Mesenchymal stem cell (in vitro differentiated cells and primary cell): Measurements from ENCODE around the gene TSPAN6.
A peak's percentile ranks its signal among the peaks of the same experiment; 100 is the strongest.

Source experiments
- DNase-seq: peaks from one replicate; pipeline ENCODE4 v3.0.0-alpha.2; 2013
- H2AFZ ChIP-seq: one replicate; pipeline ENCODE4 v1.6.1; 2013; ENCODE audit warnings: low read depth, mild to moderate bottlenecking, control low read depth, inconsistent platforms, low read length, moderate library complexity
- H2AK5ac ChIP-seq: 2 replicates; pipeline ENCODE4 v1.6.1; 2013; ENCODE audit warnings: low read length, moderate library complexity, mild to moderate bottlenecking, inconsistent platforms; ENCODE audit not compliant: severe bottlenecking
- H2BK120ac ChIP-seq: one replicate; pipeline ENCODE4 v1.6.1; 2013; ENCODE audit warnings: low read depth, mild to moderate bottlenecking, inconsistent platforms, low read length, moderate library complexity
- H2BK12ac ChIP-seq, 2 experiments: one replicate each; pipeline ENCODE4 v1.6.1; 2013; ENCODE audit warnings: inconsistent platforms in 2 of 2, low read length in 2 of 2, mild to moderate bottlenecking in 2 of 2, moderate library complexity in 2 of 2, control low read depth in 1 of 2
- H2BK15ac ChIP-seq: one replicate; pipeline ENCODE4 v1.6.1; 2013; ENCODE audit warnings: mild to moderate bottlenecking, low read depth, inconsistent platforms; ENCODE audit not compliant: poor library complexity, severe bottlenecking
- H2BK5ac ChIP-seq: 2 replicates; pipeline ENCODE4 v1.6.1; 2013; ENCODE audit warnings: low read depth, mild to moderate bottlenecking, low read length, control low read depth, inconsistent platforms; ENCODE audit not compliant: poor library complexity, severe bottlenecking
- H3K14ac ChIP-seq, 2 experiments: one replicate each; pipeline ENCODE4 v1.6.1; 2013; ENCODE audit warnings: inconsistent platforms in 2 of 2, low read length in 2 of 2, control low read depth in 1 of 2, mild to moderate bottlenecking in 1 of 2, moderate library complexity in 1 of 2
- H3K18ac ChIP-seq, 2 experiments: one replicate each; pipeline ENCODE4 v1.6.1; 2013; ENCODE audit warnings: inconsistent platforms in 2 of 2, low read length in 2 of 2, control low read depth in 1 of 2, low read depth in 1 of 2, mild to moderate bottlenecking in 1 of 2
- H3K23ac ChIP-seq, 2 experiments: one replicate each; pipeline ENCODE4 v1.6.1; 2013; ENCODE audit warnings: inconsistent platforms in 2 of 2, low read length in 2 of 2, mild to moderate bottlenecking in 2 of 2, moderate library complexity in 2 of 2, control low read depth in 1 of 2
- H3K27ac ChIP-seq: 2 replicates; pipeline ENCODE4 v1.5.1; 2013; ENCODE audit warnings: mild to moderate bottlenecking, moderate library complexity, low read length, control low read depth, inconsistent platforms; ENCODE audit not compliant: poor library complexity, severe bottlenecking
- H3K27me3 ChIP-seq, 2 experiments: 2 replicates each; pipeline versions ENCODE4 v1.6.1 to v1.7.0; 2013; ENCODE audit warnings: low read length in 2 of 2, mild to moderate bottlenecking in 2 of 2, moderate library complexity in 2 of 2, control low read depth in 1 of 2, inconsistent platforms in 1 of 2; ENCODE audit not compliant: control insufficient read depth in 1 of 2, insufficient read depth in 1 of 2
- H3K36me3 ChIP-seq, 2 experiments: 2 replicates each; pipeline versions ENCODE4 v1.6.1 to v1.7.0; 2013; ENCODE audit warnings: low read length in 2 of 2, control low read depth in 1 of 2, inconsistent platforms in 1 of 2, low read depth in 1 of 2, mild to moderate bottlenecking in 1 of 2; ENCODE audit not compliant: insufficient read depth in 2 of 2, control insufficient read depth in 1 of 2
- H3K4ac ChIP-seq, 2 experiments: one replicate each; pipeline ENCODE4 v1.6.1; 2013; ENCODE audit warnings: inconsistent platforms in 2 of 2, low read length in 2 of 2, mild to moderate bottlenecking in 2 of 2, moderate library complexity in 2 of 2, control low read depth in 1 of 2, low read depth in 1 of 2
- H3K4me1 ChIP-seq: 2 replicates; pipeline ENCODE4 v1.6.1; 2013; ENCODE audit warnings: low read depth, low read length, control low read depth; ENCODE audit not compliant: control insufficient read depth, insufficient read depth
- H3K4me2 ChIP-seq: 2 replicates; pipeline ENCODE4 v1.6.1; 2013; ENCODE audit warnings: low read length, mild to moderate bottlenecking, inconsistent platforms; ENCODE audit not compliant: poor library complexity, severe bottlenecking
- H3K4me3 ChIP-seq, 2 experiments: 2 replicates each; pipeline versions ENCODE4 v1.5.1 to v1.7.0; 2013; ENCODE audit warnings: low read length in 2 of 2, mild to moderate bottlenecking in 2 of 2, control low read depth in 1 of 2, low read depth in 1 of 2; ENCODE audit not compliant: insufficient read depth in 1 of 2
- H3K79me1 ChIP-seq: replicated peaks from 2 replicates; pipeline ENCODE4 v1.6.1; 2013; ENCODE audit warnings: mild to moderate bottlenecking, control low read depth, low read length, inconsistent platforms; ENCODE audit not compliant: poor library complexity, severe bottlenecking
- H3K9ac ChIP-seq: 2 replicates; pipeline ENCODE4 v1.7.0; 2013; ENCODE audit warnings: mild to moderate bottlenecking, low read length, moderate library complexity
- H3K9me3 ChIP-seq: 2 replicates; pipeline ENCODE4 v1.7.0; 2013; ENCODE audit warnings: mild to moderate bottlenecking, low read length; ENCODE audit not compliant: control insufficient read depth
- H4K8ac ChIP-seq: one replicate; pipeline ENCODE4 v1.6.1; 2013; ENCODE audit warnings: inconsistent platforms, mild to moderate bottlenecking, low read length, moderate library complexity
- H4K91ac ChIP-seq: one replicate; pipeline ENCODE4 v1.6.1; 2013; ENCODE audit warnings: mild to moderate bottlenecking, low read length, inconsistent platforms
- WGBS: methylation state at CpG from one replicate; pipeline ENCODE4 v1.1.7; 2013; ENCODE audit warnings: mixed read lengths; 5-methylcytosine and 5-hydroxymethylcytosine counted together

TSPAN6 gene

DNA sequence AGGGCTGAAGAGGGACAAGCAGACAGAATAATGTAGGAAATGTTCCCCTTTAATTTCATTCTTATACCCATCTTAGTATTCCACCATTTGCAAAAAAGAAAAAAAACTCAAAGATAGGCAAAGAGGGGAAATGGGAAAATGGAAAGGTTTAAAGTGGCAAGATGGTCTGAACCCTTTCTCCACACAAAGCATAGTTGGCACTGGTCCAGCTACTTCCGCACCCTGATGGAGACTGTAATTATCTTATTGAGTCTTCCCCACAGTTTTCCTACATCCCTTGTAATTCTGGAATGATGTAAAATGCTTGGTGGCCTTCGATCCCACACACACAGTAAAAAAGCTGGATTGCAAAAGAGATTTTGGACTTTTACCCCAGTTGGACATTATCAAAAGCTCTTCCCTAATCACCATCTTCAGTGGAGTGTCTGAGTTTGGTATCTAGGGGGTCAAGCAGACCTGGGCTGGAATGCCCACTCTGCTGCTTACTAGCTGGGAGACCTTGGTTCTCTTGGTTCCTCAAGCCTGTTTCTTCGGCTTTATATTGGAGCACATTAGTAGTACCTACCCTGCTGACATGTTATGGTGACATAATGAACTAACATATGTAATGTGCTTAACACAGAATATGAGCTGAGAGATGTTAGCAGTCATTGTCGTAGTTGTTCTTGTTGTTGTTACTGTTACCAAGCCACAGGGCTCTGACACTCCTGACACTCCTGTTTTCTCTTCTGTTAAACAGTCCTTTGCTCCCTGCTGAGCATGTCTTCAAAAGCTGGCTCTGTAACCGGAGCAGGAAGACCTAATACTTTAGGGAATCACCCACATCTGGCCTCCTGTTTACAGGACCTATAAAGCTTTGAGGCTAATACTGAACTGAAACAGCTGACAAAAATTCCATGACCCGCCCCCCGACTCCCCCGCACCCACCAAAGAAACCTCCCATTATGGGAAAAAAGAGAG lies 12.1 kb upstream of the TSPAN6 start:
- H2BK5ac ChIP-seq = peak overlapping the region; percentile 5
- H3K27me3 ChIP-seq = peaks cover 0 to 15% of the 10 kb centered on the region in 2 experiments
- no peak overlapping the region for H3K14ac ChIP-seq
- peak; percentile 96 for DNase-seq
- WGBS = 0% methylated on average over 2 of the region's 8 CpGs
- H3K4me1 ChIP-seq = peaks cover 7% of the 10 kb centered on the region
- no peak overlapping the region for H2AFZ ChIP-seq
- H4K91ac ChIP-seq = no peak overlapping the region
- H3K23ac ChIP-seq = no peak overlapping the region
- no peak overlapping the region for H2BK12ac ChIP-seq
- peak overlapping the region in 1 of 2 experiments; percentile 83 for H3K4me3 ChIP-seq
- peak overlapping the region; percentile 19 for H2BK120ac ChIP-seq
- no peaks in the 10 kb centered on the region for H3K79me1 ChIP-seq
- no peak overlapping the region for H3K4me2 ChIP-seq
- H2BK15ac ChIP-seq = no peak overlapping the region
- H3K18ac ChIP-seq = peak overlapping the region; percentile 57 to 83
- H3K27ac ChIP-seq = peak overlapping the region; percentile 96
- peak overlapping the region; percentile 91 for H2AK5ac ChIP-seq
- peak overlapping the region; percentile 87 for H4K8ac ChIP-seq
- H3K9ac ChIP-seq = peak overlapping the region; percentile 94
- no peaks in the 10 kb centered on the region for H3K9me3 ChIP-seq
- peak overlapping the region; percentile 46 to 50 for H3K4ac ChIP-seq
- peaks cover 0 to 30% of the 10 kb centered on the region in 2 experiments for H3K36me3 ChIP-seq

DNA sequence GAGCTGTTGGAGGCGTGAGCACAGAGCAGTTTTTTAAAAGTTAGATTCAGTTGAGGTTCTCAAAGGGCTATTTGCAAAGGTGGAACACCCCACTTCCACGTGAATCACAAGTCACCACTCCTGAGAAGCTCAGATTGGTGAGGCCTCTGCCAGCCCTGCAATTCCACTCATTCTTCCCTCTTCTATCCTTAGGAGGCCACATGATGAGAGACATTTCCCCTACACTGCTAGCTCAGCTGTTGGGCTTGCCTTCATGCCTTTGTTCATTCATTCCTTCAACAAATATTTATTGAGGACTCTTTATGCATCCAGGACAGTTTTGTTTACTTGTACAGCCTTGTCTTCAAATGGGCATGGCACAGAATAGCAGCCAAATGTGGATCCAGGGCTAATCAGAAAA lies 11.1 kb upstream of the TSPAN6 start:
- Histone ChIP-seq H3K14ac (peak overlapping the region in 1 of 2 experiments; percentile 55), H4K91ac (peak overlapping the region; percentile 68), H2BK15ac (no peak overlapping the region), H3K4me3 (peak overlapping the region in 1 of 2 experiments; percentile 83), H3K4me2 (no peak overlapping the region), H2AFZ (no peak overlapping the region), H3K36me3 (peaks cover 0 to 20% of the 10 kb centered on the region in 2 experiments), H2BK120ac (peak overlapping the region; percentile 27), H3K27ac (peak overlapping the region; percentile 96), H3K4ac (peak overlapping the region in 1 of 2 experiments; percentile 37), H3K18ac (peak overlapping the region; percentile 2 to 94), H2AK5ac (peak overlapping the region; percentile 54), H2BK12ac (peak overlapping the region; percentile 63 to 66), H3K79me1 (no peaks in the 10 kb centered on the region), H3K4me1 (peaks cover 7% of the 10 kb centered on the region), H3K9me3 (no peaks in the 10 kb centered on the region), H3K23ac (no peak overlapping the region), H3K9ac (peak overlapping the region; percentile 94), H2BK5ac (peak overlapping the region; percentile 96), H3K27me3 (peaks cover 0 to 15% of the 10 kb centered on the region in 2 experiments), H4K8ac (no peak overlapping the region)
- 100% methylated on average over 1 of the region's 2 CpGs for WGBS
- peak; percentile 29 for DNase-seq

DNA sequence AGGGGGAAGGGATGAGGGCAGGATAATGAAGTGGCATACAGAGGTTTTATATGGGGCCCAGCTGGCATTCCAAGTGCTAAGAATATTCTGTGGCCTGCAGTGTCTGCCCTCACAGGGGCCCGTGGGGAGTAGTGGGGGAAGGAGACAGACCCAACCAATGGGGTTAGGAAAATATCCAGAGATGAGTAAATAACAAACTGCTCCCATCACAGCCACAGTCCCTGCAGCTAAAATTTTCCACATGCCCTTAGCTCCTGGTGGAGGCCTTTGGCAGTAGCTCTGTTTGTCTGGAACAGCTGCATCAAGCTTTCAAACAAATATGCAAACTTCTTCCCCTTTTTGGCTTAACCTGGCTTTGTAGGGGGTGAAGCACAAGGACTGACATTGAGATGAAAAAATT lies 10.5 kb upstream of the TSPAN6 start:
- peak overlapping the region; percentile 19 for H2BK120ac ChIP-seq
- no peak overlapping the region for H4K8ac ChIP-seq
- peaks cover 0 to 16% of the 10 kb centered on the region in 2 experiments for H3K27me3 ChIP-seq
- H3K36me3 ChIP-seq = peaks cover 0 to 16% of the 10 kb centered on the region in 2 experiments
- peak overlapping the region in 1 of 2 experiments; percentile 83 for H3K4me3 ChIP-seq
- H4K91ac ChIP-seq = no peak overlapping the region
- peaks cover 7% of the 10 kb centered on the region for H3K4me1 ChIP-seq
- no peaks in the 10 kb centered on the region for H3K9me3 ChIP-seq
- peak; percentile 84 for DNase-seq
- no peak overlapping the region for H2AFZ ChIP-seq
- H3K79me1 ChIP-seq = no peaks in the 10 kb centered on the region
- no peak overlapping the region for H2BK5ac ChIP-seq
- peak overlapping the region; percentile 94 for H3K9ac ChIP-seq
- 0% methylated on average over 1 of the region's 1 CpG for WGBS
- no peak overlapping the region for H3K4ac ChIP-seq
- no peak overlapping the region for H3K23ac ChIP-seq
- peak overlapping the region in 1 of 2 experiments; percentile 94 for H3K18ac ChIP-seq
- peak overlapping the region; percentile 96 for H3K27ac ChIP-seq
- H2BK15ac ChIP-seq = no peak overlapping the region
- no peak overlapping the region for H3K4me2 ChIP-seq
- H2BK12ac ChIP-seq = no peak overlapping the region
- no peak overlapping the region for H2AK5ac ChIP-seq
- H3K14ac ChIP-seq = no peak overlapping the region

DNA sequence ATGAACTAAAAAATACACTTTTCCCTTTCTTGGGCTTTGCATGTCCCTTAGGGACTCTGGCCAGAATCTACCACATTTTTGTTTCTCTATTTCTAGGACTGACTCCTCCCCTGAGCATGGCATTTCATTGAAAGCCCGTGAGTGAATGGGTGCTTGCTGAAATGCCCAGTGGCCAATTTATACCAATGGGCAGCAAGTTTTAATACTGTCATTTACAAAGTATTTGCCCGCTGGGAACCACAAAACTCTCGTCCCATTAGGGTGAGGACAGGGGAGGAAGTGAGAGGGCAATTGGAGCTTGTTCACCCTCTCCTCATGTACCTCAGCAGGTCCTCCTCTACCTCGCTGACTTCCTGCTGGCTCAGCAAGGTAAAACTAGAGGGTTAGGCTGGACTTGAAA lies 8.5 kb upstream of the TSPAN6 start:
- peak overlapping the region in 1 of 2 experiments; percentile 52 for H2BK12ac ChIP-seq
- peak overlapping the region in 1 of 2 experiments; percentile 83 for H3K4me3 ChIP-seq
- peak overlapping the region; percentile 82 for H4K8ac ChIP-seq
- H3K79me1 ChIP-seq = no peaks in the 10 kb centered on the region
- no peak overlapping the region for H2BK5ac ChIP-seq
- H2AFZ ChIP-seq = no peak overlapping the region
- no peaks in the 10 kb centered on the region for H3K9me3 ChIP-seq
- H3K27me3 ChIP-seq = peaks cover 0 to 27% of the 10 kb centered on the region in 2 experiments
- no peak overlapping the region for H2AK5ac ChIP-seq
- H3K23ac ChIP-seq = no peak overlapping the region
- H3K18ac ChIP-seq = peak overlapping the region; percentile 40 to 45
- peak overlapping the region; percentile 94 for H3K9ac ChIP-seq
- H3K14ac ChIP-seq = peak overlapping the region in 1 of 2 experiments; percentile 48
- H3K4me2 ChIP-seq = peak overlapping the region; percentile 73
- H2BK15ac ChIP-seq = no peak overlapping the region
- no peak overlapping the region for H3K4ac ChIP-seq
- H3K27ac ChIP-seq = peak overlapping the region; percentile 88
- 17% methylated on average over 1 of the region's 4 CpGs for WGBS
- no peaks in the 10 kb centered on the region for H3K36me3 ChIP-seq
- DNase-seq = peak; percentile 49
- H2BK120ac ChIP-seq = no peak overlapping the region
- H4K91ac ChIP-seq = no peak overlapping the region
- H3K4me1 ChIP-seq = peaks cover 5% of the 10 kb centered on the region
